ENCODE results near the gene BRD7. TPM values are rescaled to one million over a fixed set of nuclear protein-coding genes. Genes with fewer than 3 reads are reported as not detected.
A peak's percentile ranks its signal among the peaks of the same experiment; 100 is the strongest.

Gene BRD7
- total RNA-seq, 4 donors from 2014 or later: 27.8 to 46.2 (median 36.8) TPM

- TF ChIP-seq CTCF (IDR thresholded peaks at IDR 0.05) (no peak), POLR2A (IDR thresholded peaks at IDR 0.05) (no peak)
- no peaks in the 10 kb centered on the region for H3K4me1 ChIP-seq
- H3K27ac ChIP-seq: no peak overlapping the region
- no peaks in the 10 kb centered on the region for H3K27me3 ChIP-seq
- DNase-seq: no peak
- no peaks in the 10 kb centered on the region for H3K9me3 ChIP-seq
- no peaks in the 10 kb centered on the region for H3K36me3 ChIP-seq
- no peak overlapping the region for H3K4me3 ChIP-seq
These were observed 8.2 kb upstream of the BRD7 start for GRCh38 chr16:50377001-50377400.

GRCh38 chr16:50373780-50374179 is 5.0 kb upstream of the BRD7 start:
- H3K27me3 ChIP-seq: no peaks in the 10 kb centered on the region
- no peak overlapping the region for H3K4me3 ChIP-seq
- TF ChIP-seq CTCF (IDR thresholded peaks at IDR 0.05) (no peak), POLR2A (IDR thresholded peaks at IDR 0.05) (no peak)
- H3K27ac ChIP-seq: no peak overlapping the region
- no peaks in the 10 kb centered on the region for H3K36me3 ChIP-seq
- no peaks in the 10 kb centered on the region for H3K9me3 ChIP-seq
- peaks cover 0 to 6% (median 0%) of the 10 kb centered on the region in 4 donors for H3K4me1 ChIP-seq
- no peak for DNase-seq

GRCh38 chr16:50373345-50373701 is 4.5 kb upstream of the BRD7 start:
- Histone ChIP-seq H3K4me3 (no peak overlapping the region), H3K27ac (no peak overlapping the region), H3K36me3 (no peaks in the 10 kb centered on the region), H3K4me1 (peaks cover 0 to 6% (median 0%) of the 10 kb centered on the region in 4 donors), H3K9me3 (no peaks in the 10 kb centered on the region), H3K27me3 (no peaks in the 10 kb centered on the region)
- DNase-seq: no peak
- no peak for TF ChIP-seq CTCF (IDR thresholded peaks at IDR 0.05)
- TF ChIP-seq POLR2A (IDR thresholded peaks at IDR 0.05): no peak

- H3K4me3 ChIP-seq: no peak overlapping the region
- no peaks in the 10 kb centered on the region for H3K36me3 ChIP-seq
- H3K27ac ChIP-seq: peak overlapping the region in 1 of 4 donors; percentile 0
- H3K9me3 ChIP-seq: no peaks in the 10 kb centered on the region
- H3K27me3 ChIP-seq: no peaks in the 10 kb centered on the region
- TF ChIP-seq CTCF (IDR thresholded peaks at IDR 0.05) (no peak), POLR2A (IDR thresholded peaks at IDR 0.05) (no peak)
- peaks cover 0 to 7% (median under 1%) of the 10 kb centered on the region in 4 donors for H3K4me1 ChIP-seq
- DNase-seq: no peak
These were observed 4.0 kb upstream of the BRD7 start for GRCh38 chr16:50372611-50373344.

- peaks cover 0 to 3% (median 0%) of the 10 kb centered on the region in 3 donors for H3K36me3 ChIP-seq
- H3K4me3 ChIP-seq: no peak overlapping the region
- no peaks in the 10 kb centered on the region for H3K9me3 ChIP-seq
- DNase-seq: no peak
- H3K4me1 ChIP-seq: peaks cover 0 to 14% (median 5%) of the 10 kb centered on the region in 4 donors
- peak overlapping the region in 1 of 4 donors; percentile 0 for H3K27ac ChIP-seq
- no peaks in the 10 kb centered on the region for H3K27me3 ChIP-seq
- TF ChIP-seq CTCF (IDR thresholded peaks at IDR 0.05): no peak
- TF ChIP-seq POLR2A (IDR thresholded peaks at IDR 0.05): no peak
These were observed 3.3 kb upstream of the BRD7 start for GRCh38 chr16:50371936-50372595.

Measured in Peyer's patch (tissue), 4 donors.